A673 (cell line): ENCODE results near the gene HNF1A.

Experiments
- CTCF ChIP-seq: fragments of 300-800, 200-600 bp; sonication (generic); conservative IDR thresholded peaks from 2 replicates; pipeline ENCODE4 v1.5.1; 2017; ENCODE audit warnings: low read depth, mild to moderate bottlenecking, antibody characterized with exemption, low read length, moderate library complexity, mixed read lengths
- EZH2 ChIP-seq: fragments of 200-600 bp; sonication (generic); IDR thresholded peaks from 2 replicates; pipeline ENCODE4 v1.6.1; 2017; ENCODE audit warnings: borderline replicate concordance, low read depth, mild to moderate bottlenecking, mixed read lengths, antibody characterized with exemption, low read length; ENCODE audit not compliant: poor library complexity, severe bottlenecking

DNA sequence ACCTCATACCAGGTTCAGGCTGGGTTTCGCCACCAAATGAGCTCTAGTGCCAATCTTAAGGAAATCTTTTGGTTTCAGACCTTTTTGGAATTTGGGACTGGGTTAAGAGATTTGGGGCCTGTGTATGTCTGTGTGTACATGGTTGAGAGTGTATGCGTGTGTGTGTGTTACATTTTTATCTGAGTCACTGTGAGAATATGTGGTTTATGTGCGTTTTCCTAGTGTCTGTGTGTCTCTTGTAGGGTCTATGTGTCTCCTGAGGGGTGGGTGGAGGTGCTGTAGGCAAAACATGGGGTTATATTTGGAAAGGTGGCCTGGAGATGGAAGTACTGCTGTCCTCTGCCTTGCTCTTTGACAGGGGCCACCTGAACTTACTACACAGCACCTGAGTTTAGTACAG, 20.1 kb downstream of the HNF1A start:
- no peak for TF ChIP-seq CTCF
- no peak for TF ChIP-seq EZH2
